H1 (cell line): ENCODE measurements around the gene RASSF5. TPM values are rescaled to one million over a fixed set of nuclear protein-coding genes. Genes with fewer than 3 reads are reported as not detected.

Experiments
- CTCF ChIA-PET: fragments of 300-600 bp; sonication (Branson Sonifier 250); formaldehyde crosslinking; loops from one replicate; lab custom pipeline; 2021; ENCODE audit not compliant: partially characterized antibody; lab: Charles Lee
- POLR2A ChIA-PET: fragments of 300-600 bp; sonication (Branson Sonifier 250); formaldehyde crosslinking; loops from one replicate; lab custom pipeline; 2021; ENCODE audit warnings: inconsistent platforms; ENCODE audit not compliant: partially characterized antibody; lab: Charles Lee
- DNase-seq, 2 experiments: peaks; one replicate each; pipeline versions ENCODE4 v3.0.0 to v3.0.0-alpha.2; 2010 to 2022; ENCODE audit warnings: low spot score in 2 of 2, low read depth in 1 of 2, mixed read lengths in 1 of 2
- FAIRE-seq: peaks from 2 replicates; lab custom pipeline; 2011; peaks lifted over from hg19 to GRCh38; lab: Jason Lieb, UNC
- H2AFZ ChIP-seq: 2 replicates; pipeline ENCODE4 v1.8.1; 2012; ENCODE audit warnings: low read length, inconsistent platforms
- H2AK5ac ChIP-seq: 2 replicates; pipeline ENCODE4 v1.6.1; 2013; ENCODE audit warnings: low read depth, low read length
- H2BK120ac ChIP-seq: replicated peaks from 2 replicates; pipeline ENCODE3; 2013; ENCODE audit warnings: low read depth, low read length, inconsistent platforms
- H2BK12ac ChIP-seq: 2 replicates; pipeline ENCODE4 v1.6.1; 2013; ENCODE audit warnings: low read depth, low read length
- H2BK15ac ChIP-seq: 2 replicates; pipeline ENCODE4 v1.6.1; 2013; ENCODE audit warnings: low read length
- H2BK20ac ChIP-seq: 2 replicates; pipeline ENCODE4 v1.6.1; 2013; ENCODE audit warnings: low read length
- H2BK5ac ChIP-seq: 2 replicates; pipeline ENCODE4 v1.6.1; 2013; ENCODE audit warnings: low read depth, low read length
- H3K14ac ChIP-seq: 2 replicates; pipeline ENCODE4 v1.6.1; 2013; ENCODE audit warnings: inconsistent platforms; ENCODE audit not compliant: insufficient read length
- H3K18ac ChIP-seq: 2 replicates; pipeline ENCODE4 v1.6.1; 2013; ENCODE audit warnings: low read length; ENCODE audit errors: extremely low read depth
- H3K23ac ChIP-seq: 2 replicates; pipeline ENCODE4 v1.6.1; 2013; ENCODE audit warnings: inconsistent platforms; ENCODE audit not compliant: insufficient read length
- H3K23me2 ChIP-seq: 2 replicates; pipeline ENCODE4 v1.6.1; 2013; ENCODE audit warnings: low read depth, low read length
- H3K27ac ChIP-seq: 2 replicates; pipeline ENCODE4 v1.6.1; 2011; ENCODE audit warnings: low read depth, low read length, inconsistent platforms
- H3K27me3 ChIP-seq, 4 experiments: replicated peaks in 1 of 4; 1 replicate in 1 of 4; 2 replicates in 3 of 4; pipeline versions ENCODE4 v1.6.1 to v1.8.1; 2011 to 2013; ENCODE audit warnings: low read length in 3 of 4, mild to moderate bottlenecking in 3 of 4, inconsistent platforms in 2 of 4, mixed read lengths in 2 of 4, moderate library complexity in 1 of 4; ENCODE audit not compliant: control insufficient read depth in 3 of 4, insufficient read depth in 3 of 4; ENCODE audit errors: extremely low read depth in 1 of 4
- H3K36me3 ChIP-seq, 4 experiments: 2 replicates each; pipeline versions ENCODE4 v1.6.1 to v1.8.1; 2011 to 2013; ENCODE audit warnings: mild to moderate bottlenecking in 4 of 4, low read length in 3 of 4, moderate library complexity in 2 of 4, control low read depth in 1 of 4, inconsistent platforms in 1 of 4; ENCODE audit not compliant: insufficient read depth in 4 of 4, control insufficient read depth in 2 of 4
- H3K4ac ChIP-seq: replicated peaks from 2 replicates; pipeline ENCODE3; 2013; ENCODE audit warnings: low read length, low read depth, mixed read lengths, inconsistent platforms; ENCODE audit not compliant: insufficient read length
- H3K4me1 ChIP-seq, 4 experiments: replicated peaks in 1 of 4; 1 replicate in 1 of 4; 2 replicates in 3 of 4; pipeline versions ENCODE4 v1.6.1 to v1.8.1; 2011 to 2013; ENCODE audit warnings: low read length in 3 of 4, inconsistent platforms in 2 of 4, mixed read lengths in 1 of 4; ENCODE audit not compliant: insufficient read depth in 4 of 4, control insufficient read depth in 3 of 4
- H3K4me2 ChIP-seq, 2 experiments: 2 replicates each; pipeline versions ENCODE4 v1.6.1 to v1.8.1; 2011 to 2013; ENCODE audit warnings: low read depth in 2 of 2, low read length in 2 of 2, control low read depth in 1 of 2, inconsistent platforms in 1 of 2, mild to moderate bottlenecking in 1 of 2; ENCODE audit not compliant: insufficient read depth in 1 of 2
- H3K4me3 ChIP-seq, 4 experiments: fragments of 200-600, 300-600 bp in 1 of 4; sonication (generic), shearing (Covaris generic), sonication (Bioruptor Twin) in 1 of 4; 2 replicates each; pipeline versions ENCODE4 v1.5.1 to v1.8.1; 2011 to 2016; ENCODE audit warnings: low read length in 4 of 4, low read depth in 3 of 4, control low read depth in 2 of 4, inconsistent platforms in 2 of 4, mild to moderate bottlenecking in 2 of 4, mixed read lengths in 1 of 4, moderate library complexity in 1 of 4; ENCODE audit not compliant: insufficient read depth in 2 of 4; ENCODE audit errors: extremely low read depth in 1 of 4
- H3K56ac ChIP-seq: replicated peaks from 2 replicates; pipeline ENCODE3; 2013; ENCODE audit warnings: low read depth, mild to moderate bottlenecking, mixed read lengths, low read length, inconsistent platforms; ENCODE audit not compliant: insufficient read length
- H3K79me1 ChIP-seq: 2 replicates; pipeline ENCODE4 v1.6.1; 2013; ENCODE audit warnings: low read depth, low read length, control low read depth
- H3K79me2 ChIP-seq, 2 experiments: 2 replicates each; pipeline versions ENCODE4 v1.6.1 to v1.8.1; 2012 to 2013; ENCODE audit warnings: low read length in 2 of 2, mild to moderate bottlenecking in 2 of 2, inconsistent platforms in 1 of 2; ENCODE audit not compliant: insufficient read depth in 2 of 2, control insufficient read depth in 1 of 2
- H3K9ac ChIP-seq, 4 experiments: replicated peaks in 1 of 4; 1 replicate in 1 of 4; 2 replicates in 3 of 4; pipeline versions ENCODE4 v1.6.1 to v1.8.1; 2011 to 2013; ENCODE audit warnings: low read depth in 3 of 4, low read length in 3 of 4, control low read depth in 2 of 4, mild to moderate bottlenecking in 2 of 4, moderate library complexity in 2 of 4, inconsistent platforms in 1 of 4; ENCODE audit errors: extremely low read depth in 1 of 4
- H3K9me3 ChIP-seq, 2 experiments: 2 replicates each; pipeline versions ENCODE4 v1.6.1 to v1.8.1; 2012 to 2013; ENCODE audit warnings: mild to moderate bottlenecking in 2 of 2, moderate library complexity in 2 of 2, control low read depth in 1 of 2, inconsistent platforms in 1 of 2, low read depth in 1 of 2, low read length in 1 of 2, mixed read lengths in 1 of 2; ENCODE audit not compliant: insufficient read depth in 2 of 2
- H4K20me1 ChIP-seq, 2 experiments: replicated peaks in 1 of 2; 2 replicates each; pipeline versions ENCODE3 to v1.8.1; 2011 to 2013; ENCODE audit warnings: inconsistent platforms in 2 of 2, low read length in 2 of 2, mild to moderate bottlenecking in 1 of 2; ENCODE audit not compliant: insufficient read depth in 2 of 2, control insufficient read depth in 1 of 2
- H4K5ac ChIP-seq: 2 replicates; pipeline ENCODE4 v1.6.1; 2013; ENCODE audit warnings: low read length, low read depth, mixed read lengths, inconsistent platforms; ENCODE audit not compliant: insufficient read length
- H4K8ac ChIP-seq: 2 replicates; pipeline ENCODE4 v1.8.0; 2013; ENCODE audit warnings: mild to moderate bottlenecking, moderate library complexity, low read length, inconsistent platforms; ENCODE audit not compliant: insufficient read depth; ENCODE audit errors: extremely low read depth
- H4K91ac ChIP-seq: replicated peaks from 2 replicates; pipeline ENCODE3; 2013; ENCODE audit warnings: low read length, mixed read lengths, inconsistent platforms; ENCODE audit not compliant: insufficient read length
- ASH2L ChIP-seq: fragments of 200-600, 300-600 bp; sonication (generic); IDR thresholded peaks from one replicate; pipeline ENCODE4 v1.7.1; 2017; ENCODE audit warnings: low read length
- CEBPB ChIP-seq: IDR thresholded peaks from 2 replicates; pipeline ENCODE4 v1.6.1; 2012; ENCODE audit warnings: low read depth, low read length
- FOSL1 ChIP-seq: IDR thresholded peaks from 2 replicates; pipeline ENCODE4 v1.6.1; 2011; ENCODE audit warnings: mild to moderate bottlenecking, low read depth, low read length, moderate library complexity; ENCODE audit not compliant: insufficient read depth
- MAFK ChIP-seq: IDR thresholded peaks from 2 replicates; pipeline ENCODE4 v1.6.1; 2012; ENCODE audit warnings: low read depth, mild to moderate bottlenecking, improper control_type of control experiment, low read length
- PHF8 ChIP-seq: fragments of 200-600 bp; sonication (generic); conservative IDR thresholded peaks from 2 replicates; pipeline ENCODE4 v1.7.1; 2012; ENCODE audit warnings: low read depth, mild to moderate bottlenecking, inconsistent platforms, low read length, moderate library complexity
- POLR2A ChIP-seq, 2 experiments: IDR thresholded peaks; 1 replicate in 1 of 2; 2 replicates in 1 of 2; pipeline ENCODE4 v1.6.1; 2011; ENCODE audit warnings: low read depth in 2 of 2, low read length in 2 of 2, mild to moderate bottlenecking in 2 of 2; ENCODE audit errors: control extremely low read depth in 1 of 2
- RAD21 ChIP-seq, 2 experiments: IDR thresholded peaks in 1 of 2; conservative IDR thresholded peaks in 1 of 2; 2 replicates each; pipeline ENCODE4 v1.6.1; 2011; ENCODE audit warnings: low read depth in 2 of 2, low read length in 2 of 2, improper control_type of control experiment in 1 of 2, inconsistent platforms in 1 of 2, mild to moderate bottlenecking in 1 of 2, moderate library complexity in 1 of 2
- SAP30 ChIP-seq: fragments of 300-600 bp; sonication (generic); IDR thresholded peaks from 2 replicates; pipeline ENCODE4 v1.7.1; 2012; ENCODE audit warnings: low read length, moderate library complexity, mild to moderate bottlenecking, inconsistent platforms; ENCODE audit not compliant: insufficient read depth, insufficient replicate concordance
- YY1 ChIP-seq: IDR thresholded peaks from 2 replicates; pipeline ENCODE4 v1.6.1; 2011; ENCODE audit warnings: low read depth, mild to moderate bottlenecking, low read length
- WGBS, 2 experiments: shearing (Covaris generic) in 1 of 2; methylation state at CpG; one replicate each; pipeline versions ENCODE4 v1.1.6 to v1.1.7; 2013 to 2015; ENCODE audit warnings: low lambda C conversion rate in 2 of 2, mixed read lengths in 2 of 2, inconsistent platforms in 1 of 2, low coverage in 1 of 2, missing lambda C conversion rate in 1 of 2; ENCODE audit not compliant: insufficient replicate concordance in 2 of 2, insufficient coverage in 1 of 2, insufficient read length in 1 of 2; ENCODE audit errors: extremely low coverage in 1 of 2, missing lambda C conversion rate in 1 of 2; 5-methylcytosine and 5-hydroxymethylcytosine counted together
- polyA plus RNA-seq, 7 experiments: library from polyadenylated mRNA; depleted of rRNA in 3 of 7; stranded (reverse) in 5 of 7; unstranded in 2 of 7; fragments of >200 nt in 5 of 7; fragments of 200-250 nt in 2 of 7; gene quantifications; 1 replicate in 5 of 7; 2 replicates in 1 of 7; 4 replicates in 1 of 7; pipeline versions ENCODE4 v1.2.1 to v1.2.3, GENCODE V29; 2011 to 2013; ENCODE audit warnings: missing spikeins in 2 of 7, mixed read lengths in 2 of 7
- total RNA-seq: library from RNA; stranded (reverse); fragmentation: NEBNext Ultra II Directional; extraction: Animal tissue kit (Norgen Biotek cat#: 25700); gene quantifications from 2 replicates; pipeline ENCODE4 v1.2.1, GENCODE V29; 2021
- TF ChIP-seq, protein P1 (sequence below): IDR thresholded peaks from 2 replicates; pipeline ENCODE4 v1.6.1; 2012; ENCODE audit warnings: low read length, inconsistent platforms

RASSF5 gene
- total and polyA plus RNA-seq, 2 of the 8 experiments (the other 6 are each of a cell fraction or from before 2014, with no cell fraction given) = 0.82 to 1.8 TPM

- H2BK12ac ChIP-seq = no peak overlapping the region
- POLR2A ChIA-PET = interaction anchor here (0.6 kb wide), 1 partner anchor 267 kb away, joined by 3 read pairs; no protein-coding TSS in a partner anchor
- no peak overlapping the region for H3K23ac ChIP-seq
- H3K36me3 ChIP-seq = no peaks in the 10 kb centered on the region; a peak in 3 of 8 replicates
- no peak overlapping the region for H2AFZ ChIP-seq
- peaks cover 0 to 15% (median 5%) of the 10 kb centered on the region in 4 experiments; a peak in 6 of 7 replicates for H3K4me1 ChIP-seq
- no peak overlapping the region for H3K14ac ChIP-seq
- H3K56ac ChIP-seq = no peak overlapping the region
- no peak overlapping the region for H4K5ac ChIP-seq
- WGBS, 2 experiments = 89% methylated on average over 21 of the region's 21 CpGs; no CpG with 5 or more reads in 1 of the 2 experiments
- H3K4ac ChIP-seq = no peak overlapping the region
- no peak overlapping the region for H3K18ac ChIP-seq
- no peaks in the 10 kb centered on the region for H4K20me1 ChIP-seq
- H3K9me3 ChIP-seq = no peaks in the 10 kb centered on the region
- CTCF ChIA-PET = interaction anchor here (0.6 to 6.3 kb wide), 20 partner anchors 7 to 377 kb away, joined by 3 to 81 read pairs (median 5); partner anchors contain the start of gene IKBKE
- no peak overlapping the region for H2BK5ac ChIP-seq
- no peak overlapping the region for H4K8ac ChIP-seq
- H4K91ac ChIP-seq = no peak overlapping the region
- no peak overlapping the region for H2BK15ac ChIP-seq
- H2BK120ac ChIP-seq = no peak overlapping the region
- FAIRE-seq = no peak
- H3K4me3 ChIP-seq = no peak overlapping the region
- H3K9ac ChIP-seq = no peak overlapping the region
- H3K4me2 ChIP-seq = no peak overlapping the region
- no peak for DNase-seq
- no peaks in the 10 kb centered on the region for H3K79me1 ChIP-seq
- H3K27me3 ChIP-seq = no peaks in the 10 kb centered on the region
- no peaks in the 10 kb centered on the region for H3K23me2 ChIP-seq
- H3K79me2 ChIP-seq = no peaks in the 10 kb centered on the region
- H3K27ac ChIP-seq = no peak overlapping the region
- H2BK20ac ChIP-seq = no peak overlapping the region
- H2AK5ac ChIP-seq = no peak overlapping the region
- TF ChIP-seq, protein P1, sequence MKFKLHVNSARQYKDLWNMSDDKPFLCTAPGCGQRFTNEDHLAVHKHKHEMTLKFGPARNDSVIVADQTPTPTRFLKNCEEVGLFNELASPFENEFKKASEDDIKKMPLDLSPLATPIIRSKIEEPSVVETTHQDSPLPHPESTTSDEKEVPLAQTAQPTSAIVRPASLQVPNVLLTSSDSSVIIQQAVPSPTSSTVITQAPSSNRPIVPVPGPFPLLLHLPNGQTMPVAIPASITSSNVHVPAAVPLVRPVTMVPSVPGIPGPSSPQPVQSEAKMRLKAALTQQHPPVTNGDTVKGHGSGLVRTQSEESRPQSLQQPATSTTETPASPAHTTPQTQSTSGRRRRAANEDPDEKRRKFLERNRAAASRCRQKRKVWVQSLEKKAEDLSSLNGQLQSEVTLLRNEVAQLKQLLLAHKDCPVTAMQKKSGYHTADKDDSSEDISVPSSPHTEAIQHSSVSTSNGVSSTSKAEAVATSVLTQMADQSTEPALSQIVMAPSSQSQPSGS = no peak
- TF ChIP-seq ASH2L (no peak), RAD21 (IDR thresholded peaks at IDR 0.05 in 1 of 2, conservative IDR thresholded peaks at IDR 0.05 in 1 of 2; ENCODE audit: low read depth in 2 of 2, low read length in 2 of 2) (no peak), MAFK (no peak), CEBPB (no peak), SAP30 (no peak), POLR2A (IDR thresholded peaks at IDR 0.05; ENCODE audit: control extremely low read depth in 1 of 2, low read depth in 2 of 2, low read length in 2 of 2) (no peak), FOSL1 (no peak), YY1 (no peak), PHF8 (no peak)
Observed at GRCh38 chr1:206477581-206478380, 29.6 kb upstream of the RASSF5 start.
